Psoas muscle (tissue), 8 donors: Measurements from ENCODE around the gene AMIGO1. TPM values are rescaled to one million over a fixed set of nuclear protein-coding genes. Genes with fewer than 3 reads are reported as not detected.

Experiments
- ATAC-seq, 4 donors: fragments of 200-7000 bp; cut with Tn5 transposase; one replicate each; pipeline ENCODE4 v1.9.1; 2020; ENCODE audit warnings: moderate library complexity in 3 of 4, mild to moderate bottlenecking in 2 of 4
- DNase-seq, 2 donors: peaks; one replicate each; pipeline ENCODE4 v3.0.0-alpha.2; 2020
- H3K27ac ChIP-seq: fragments of 200-600 bp; one replicate; pipeline ENCODE4 v1.8.0; 2022
- H3K27me3 ChIP-seq, 3 donors: fragments of 200-600 bp in 1 of 3; one replicate each; pipeline versions ENCODE4 v1.6.1 to v1.8.0; 2013 to 2022; ENCODE audit warnings: low read length in 2 of 3, mild to moderate bottlenecking in 2 of 3, moderate library complexity in 1 of 3; ENCODE audit not compliant: insufficient read depth in 3 of 3
- H3K36me3 ChIP-seq, 2 donors: fragments of 200-600 bp in 1 of 2; one replicate each; pipeline versions ENCODE4 v1.6.1 to v1.8.0; 2013 to 2022; ENCODE audit warnings: low read depth in 1 of 2, mild to moderate bottlenecking in 1 of 2, moderate library complexity in 1 of 2; ENCODE audit not compliant: insufficient read depth in 1 of 2
- H3K4me1 ChIP-seq: fragments of 200-600 bp; one replicate; pipeline ENCODE4 v1.8.0; 2022
- H3K4me3 ChIP-seq: fragments of 200-600 bp; one replicate; pipeline ENCODE4 v1.8.0; 2022; ENCODE audit warnings: mild to moderate bottlenecking
- H3K9me3 ChIP-seq: fragments of 200-600 bp; one replicate; pipeline ENCODE4 v1.8.0; 2022
- CTCF ChIP-seq: fragments of 200-600 bp; IDR thresholded peaks from one replicate; pipeline ENCODE4 v1.8.0; 2022; ENCODE audit warnings: antibody characterized with exemption
- WGBS, 3 donors: extraction: QIAGEN DNeasy Blood & Tissue Kit; methylation state at CpG; one replicate each; pipeline versions ENCODE4 v1.1.6 to v1.1.7; 2013; 5-methylcytosine and 5-hydroxymethylcytosine counted together
- intact Hi-C, 2 donors: fragments of 100-400 bp; cut with DNase I; formaldehyde crosslinking; loops; one replicate each; pipeline versions ENCODE4 v1.11.0 to v1.14.2; 2022
- polyA plus RNA-seq, 3 donors: library from polyadenylated mRNA; stranded (reverse); fragments of 200-250 nt; gene quantifications; one replicate each; pipeline ENCODE4 v1.2.3, GENCODE V29; 2013
- total RNA-seq, 4 donors: library from RNA; stranded (reverse); fragmentation: NEBNext Ultra II Directional in 2 of 4; extraction: Animal tissue kit (Norgen Biotek cat#: 25700) in 2 of 4; gene quantifications; one replicate each; pipeline versions ENCODE4 v1.2.1 to v1.2.4, GENCODE V29; 2021 to 2023
- donor health status: healthy with polysubstance abuse.
- donor health status: DM: no; HTN: no; CAD: no; lungs with moderate emphysema.
- donor health status: Bipolar disorder and iron deficiency.
- donor health status: healthy.
- donor health status: DM: yes; HTN: yes; CAD: no.
- donor health status: DM: no; HTN: no; CAD: no.
- donor health status: DM: no; HTN: no; CAD: no.
- donor health status: DM: yes; HTN: yes; CAD: no.

AMIGO1 gene
- total and polyA plus RNA-seq, 7 donors, result 3.1 to 16.6 (median 10.0) TPM

DNA sequence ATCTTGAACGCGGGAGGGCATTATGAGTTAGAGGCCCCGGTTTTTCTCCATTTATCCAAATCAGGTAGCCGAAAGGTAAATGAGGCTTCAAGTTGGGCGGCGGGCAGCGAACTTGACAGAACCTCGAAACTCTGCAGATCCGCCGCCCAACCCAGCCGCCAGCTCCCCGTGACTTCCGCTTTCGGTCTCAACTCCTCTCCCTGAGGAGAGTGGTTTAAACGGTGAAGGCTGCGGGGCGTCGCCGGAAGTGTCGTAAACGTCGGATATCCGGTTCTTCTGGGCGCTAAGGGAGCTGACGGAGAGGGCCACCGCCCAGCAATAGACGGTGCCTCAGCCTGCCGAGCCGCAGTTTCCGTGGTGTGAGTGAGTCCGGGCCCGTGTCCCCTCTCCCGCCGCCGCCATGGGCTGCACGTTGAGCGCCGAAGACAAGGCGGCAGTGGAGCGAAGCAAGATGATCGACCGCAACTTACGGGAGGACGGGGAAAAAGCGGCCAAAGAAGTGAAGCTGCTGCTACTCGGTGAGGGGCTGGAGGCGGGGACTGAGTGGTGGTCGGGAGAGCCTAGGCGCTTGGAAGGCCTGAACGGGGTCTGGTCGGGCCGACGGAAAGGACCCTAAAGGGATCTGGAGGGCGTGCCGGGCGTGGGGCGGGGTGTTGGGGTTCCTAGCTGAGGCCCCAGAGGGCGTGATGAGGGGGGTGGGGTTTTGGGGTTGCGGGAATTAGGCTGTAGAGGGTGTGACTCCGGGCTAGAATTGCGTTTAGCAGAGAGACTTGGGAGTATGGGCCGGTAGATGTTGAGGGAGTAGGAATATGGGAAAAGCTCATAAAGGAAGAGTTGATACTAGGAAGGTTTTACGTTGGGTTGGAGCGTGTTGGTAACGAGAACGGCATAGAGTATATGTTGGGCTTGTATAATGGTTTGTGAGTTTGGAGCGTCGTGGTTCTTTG, 39.1 kb upstream of the AMIGO1 start, which contains the start of gene GNAI3:
TSS of gene GNAI3 (plus strand) at position 295 of the 947 bp plus-strand sequence. CDS start at position 401, 106 bp downstream.
- intact Hi-C loops, result loop anchor here (5.0 kb wide), 4 partner anchors 69 to 434 kb away; partner anchors contain the start of genes AHCYL1 (in 2 of the 2), AMPD2 (in 2 of the 2) and GNAT2 (in 2 of the 2)
- WGBS, 3 donors, result 0 to 1% (median 0%) methylated on average over 68 of the region's 68 CpGs
- no peak for TF ChIP-seq CTCF

GRCh38 chr1:109547463-109548320, 38.2 kb upstream of the AMIGO1 start:
- Histone ChIP-seq H3K4me3 (peak overlapping the region; percentile 90), H3K9me3 (no peaks in the 10 kb centered on the region), H3K27ac (peak overlapping the region; percentile 95), H3K36me3 (no peaks in the 10 kb centered on the region), H3K27me3 (no peaks in the 10 kb centered on the region), H3K4me1 (peaks cover 22% of the 10 kb centered on the region)
- DNase-seq, result peak; percentile 33 to 65
- WGBS, 3 donors, result 11 to 12% (median 11%) methylated on average over 22 of the region's 22 CpGs
- no peak for TF ChIP-seq CTCF
- intact Hi-C loops, result loop anchor here (5.0 kb wide), 4 partner anchors 70 to 435 kb away; partner anchors contain the start of genes AHCYL1 (in 2 of the 2), AMPD2 (in 2 of the 2) and GNAT2 (in 2 of the 2)
- peak; percentile 30 to 57 (median 46) for ATAC-seq

More for the DNA sequence above, 39.1 kb upstream of the AMIGO1 start, which contains the start of gene GNAI3:
- peak within 1 kb of the TSS; percentile 90 for H3K4me3 ChIP-seq
- no peaks in the 10 kb centered on the region for H3K9me3 ChIP-seq
- DNase-seq, result peak; percentile 96 to 98
- no peaks in the 10 kb centered on the region for H3K36me3 ChIP-seq
- no peaks in the 10 kb centered on the region for H3K27me3 ChIP-seq
- H3K27ac ChIP-seq, result peak within 1 kb of the TSS; percentile 95
- H3K4me1 ChIP-seq, result peaks cover 30% of the 10 kb centered on the region
- ATAC-seq, result peak; percentile 97 to 98 (median 98)

DNA sequence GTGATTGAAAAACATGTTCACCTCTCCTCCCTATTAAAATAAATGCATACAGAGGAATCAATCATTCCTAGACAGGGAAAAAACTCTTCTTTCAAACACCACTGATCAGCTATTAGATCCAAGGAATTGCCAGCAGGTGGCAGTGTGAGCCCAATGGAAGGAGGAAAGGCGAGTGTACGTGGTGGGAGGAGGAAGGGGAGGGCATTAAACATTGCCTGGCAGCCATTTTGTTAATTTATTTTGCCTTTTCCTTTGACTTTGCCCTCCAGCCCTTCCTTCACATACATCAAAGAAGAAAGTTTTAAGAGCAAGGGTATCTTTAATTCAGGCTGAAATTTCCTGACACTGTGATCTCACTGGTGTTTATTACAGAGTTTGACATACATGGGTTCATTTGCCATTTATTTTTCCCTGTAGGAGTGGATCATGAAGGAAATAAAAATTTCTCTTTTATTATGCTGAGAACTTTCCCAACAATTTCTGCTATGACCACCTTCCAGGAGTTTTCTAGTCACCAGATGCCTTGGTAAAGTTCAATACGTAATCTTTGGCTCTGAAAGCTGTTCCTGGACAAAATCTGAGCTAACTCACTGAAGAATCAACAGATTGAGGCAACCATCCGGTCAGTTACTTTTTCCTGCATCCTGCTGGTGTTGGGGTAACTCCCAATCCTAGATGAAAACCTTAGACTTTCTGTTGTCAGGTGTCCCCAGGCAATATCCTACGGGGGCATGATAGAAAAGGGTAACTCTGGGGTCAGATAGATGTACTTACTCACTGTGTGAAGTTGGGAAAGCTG, 37.0 kb upstream of the AMIGO1 start:
- H3K27me3 ChIP-seq, result no peaks in the 10 kb centered on the region
- no peaks in the 10 kb centered on the region for H3K36me3 ChIP-seq
- peak overlapping the region; percentile 90 for H3K4me3 ChIP-seq
- DNase-seq (peak; percentile 85 to 91), ATAC-seq (peak; percentile 64 to 76 (median 70))
- intact Hi-C loops, result loop anchor here (5.0 kb wide), 4 partner anchors 71 to 436 kb away; partner anchors contain the start of genes AHCYL1 (in 2 of the 2), AMPD2 (in 2 of the 2) and GNAT2 (in 2 of the 2)
- H3K27ac ChIP-seq, result peak overlapping the region; percentile 95
- no peaks in the 10 kb centered on the region for H3K9me3 ChIP-seq
- peaks cover 20% of the 10 kb centered on the region for H3K4me1 ChIP-seq
- TF ChIP-seq CTCF, result peak; percentile 89
- 32 to 40% (median 34%) methylated on average over 5 of the region's 5 CpGs for WGBS, 3 donors
